ENCODE measurements around the gene CALM1. TPM values are rescaled to one million over a fixed set of nuclear protein-coding genes. Genes with fewer than 3 reads are reported as not detected.

The CALM1 gene
- total and polyA plus RNA-seq, 2 donors (not counting 3 experiments of a cell fraction or from before 2014, with no cell fraction given), result 476 to 731 TPM

DNA sequence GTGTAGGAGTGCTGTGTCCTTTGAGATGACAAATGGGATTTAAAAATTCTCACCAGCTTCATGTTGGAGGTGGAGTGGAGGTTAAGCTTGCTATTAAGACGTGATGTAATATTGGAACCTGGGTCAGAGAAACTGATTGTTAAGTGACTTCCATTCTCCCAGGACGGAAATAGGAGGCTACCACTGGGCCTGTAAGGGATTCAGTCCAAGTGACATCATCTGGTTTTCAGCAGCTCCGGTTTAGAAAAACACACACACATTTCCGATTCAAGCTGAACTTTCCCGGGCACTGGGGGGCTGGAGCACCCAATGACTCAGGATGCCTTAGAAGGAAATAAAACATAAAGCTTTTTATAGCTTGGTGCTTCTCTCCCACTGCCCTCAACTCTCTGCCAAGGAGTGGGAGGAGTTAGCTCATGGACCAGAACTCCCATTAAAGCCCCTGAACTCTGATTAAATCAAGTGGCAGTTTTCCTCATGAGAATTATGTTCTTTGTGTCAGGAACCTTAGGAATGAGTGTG lies 12.4 kb downstream of the CALM1 start:
- DNase-seq (ENCODE audit: low read depth, low spot score), result peak; percentile 99
- Histone ChIP-seq H3K9me3 (replicated peaks; ENCODE audit: control insufficient read depth, insufficient read depth, low read length) (no peaks in the 10 kb centered on the region), H3K9me1 (replicated peaks; ENCODE audit: control insufficient read depth, extremely low read depth, insufficient read depth, low read length) (no peaks in the 10 kb centered on the region), H3K4me1 (ENCODE audit: control insufficient read depth, extremely low read depth, insufficient read depth, low read length) (peaks cover 37% of the 10 kb centered on the region), H2AFZ (ENCODE audit: low read depth, low read length) (no peak overlapping the region), H3K27me3 (ENCODE audit: control insufficient read depth in 2 of 2, insufficient read depth in 2 of 2, low read length in 2 of 2) (no peaks in the 10 kb centered on the region), H3K4me2 (ENCODE audit: insufficient read depth, low read length) (peak overlapping the region; percentile 31), H3K27ac (ENCODE audit: insufficient read depth, low read depth, low read length) (peak overlapping the region; percentile 92), H3K4me3 (replicated peaks in 1 of 3; ENCODE audit: insufficient read depth in 1 of 3, low read depth in 1 of 3, low read length in 3 of 3) (no peak overlapping the region), H4K20me1 (replicated peaks; ENCODE audit: control insufficient read depth, extremely low read depth, insufficient read depth, low read length) (no peaks in the 10 kb centered on the region), H3K36me3 (ENCODE audit: control insufficient read depth in 2 of 2, extremely low read depth in 1 of 2, insufficient read depth in 2 of 2, low read length in 2 of 2) (peaks cover 8 to 18% of the 10 kb centered on the region in 2 experiments), H3K79me2 (ENCODE audit: control insufficient read depth, insufficient read depth, low read length) (no peaks in the 10 kb centered on the region), H3K9ac (replicated peaks; ENCODE audit: extremely low read depth, insufficient read depth, low read length) (peak overlapping the region; percentile 68)
- TF ChIP-seq POLR2AphosphoS5 (IDR thresholded peaks at IDR 0.05; ENCODE audit: insufficient read depth, low read depth, low read length) (peak; percentile 87), FOS (IDR thresholded peaks at IDR 0.05; ENCODE audit: borderline replicate concordance, insufficient read depth, low read length) (peak; percentile 94), JUN (IDR thresholded peaks at IDR 0.05; ENCODE audit: borderline replicate concordance, insufficient read depth, insufficient read length, low read depth) (peak; percentile 95), MAX (IDR thresholded peaks at IDR 0.05; ENCODE audit: insufficient read depth, insufficient read length) (no peak), CTCF (IDR thresholded peaks at IDR 0.05; ENCODE audit: extremely low read depth in 1 of 2, insufficient read depth in 1 of 2, low read depth in 1 of 2, low read length in 2 of 2) (no peak), MYC (IDR thresholded peaks at IDR 0.05; ENCODE audit: low read depth, low read length) (no peak), POLR2A (IDR thresholded peaks at IDR 0.05; ENCODE audit: low read depth, low read length) (peak; percentile 61), EZH2 (IDR thresholded peaks at IDR 0.05; ENCODE audit: borderline replicate concordance, low read depth, low read length, severe bottlenecking) (no peak), GATA2 (IDR thresholded peaks at IDR 0.05; ENCODE audit: insufficient read depth, insufficient read length, low read depth, low read length) (peak; percentile 16)
- dilution Hi-C loops (cut with MboI; ENCODE audit: extremely low pct_ligation_motif_present, low sequenced_read_pairs), result no loop called here
- POLR2A ChIA-PET, result interaction anchor here (0.6 to 3.7 kb wide), 6 partner anchors 9 to 764 kb away, joined by 3 to 37 read pairs (median 5); partner anchors contain the start of gene CALM1
- no TSS peak for BruUV-seq (replicated peaks)
- CTCF ChIA-PET, result interaction anchor here (0.9 to 3.7 kb wide), 12 partner anchors 8 to 764 kb away, joined by 3 to 37 read pairs (median 4); no protein-coding TSS in a partner anchor
- intact Hi-C loops (cut with micrococcal nuclease), result loop anchor here (1.0 to 5.0 kb wide), 7 partner anchors 10 to 443 kb away; no protein-coding TSS in a partner anchor
- FAIRE-seq, result peak; percentile 98
